NCI-H82 treated with DMSO at 0.1 percent for 48 hours (cell line): Measurements from ENCODE around the gene HMG20B.

Experiments used
- DNase-seq: peaks from one replicate; lab custom pipeline; 2025; ENCODE audit not compliant: unreplicated experiment; lab: John Stamatoyannopoulos, UW

HMG20B gene

DNA sequence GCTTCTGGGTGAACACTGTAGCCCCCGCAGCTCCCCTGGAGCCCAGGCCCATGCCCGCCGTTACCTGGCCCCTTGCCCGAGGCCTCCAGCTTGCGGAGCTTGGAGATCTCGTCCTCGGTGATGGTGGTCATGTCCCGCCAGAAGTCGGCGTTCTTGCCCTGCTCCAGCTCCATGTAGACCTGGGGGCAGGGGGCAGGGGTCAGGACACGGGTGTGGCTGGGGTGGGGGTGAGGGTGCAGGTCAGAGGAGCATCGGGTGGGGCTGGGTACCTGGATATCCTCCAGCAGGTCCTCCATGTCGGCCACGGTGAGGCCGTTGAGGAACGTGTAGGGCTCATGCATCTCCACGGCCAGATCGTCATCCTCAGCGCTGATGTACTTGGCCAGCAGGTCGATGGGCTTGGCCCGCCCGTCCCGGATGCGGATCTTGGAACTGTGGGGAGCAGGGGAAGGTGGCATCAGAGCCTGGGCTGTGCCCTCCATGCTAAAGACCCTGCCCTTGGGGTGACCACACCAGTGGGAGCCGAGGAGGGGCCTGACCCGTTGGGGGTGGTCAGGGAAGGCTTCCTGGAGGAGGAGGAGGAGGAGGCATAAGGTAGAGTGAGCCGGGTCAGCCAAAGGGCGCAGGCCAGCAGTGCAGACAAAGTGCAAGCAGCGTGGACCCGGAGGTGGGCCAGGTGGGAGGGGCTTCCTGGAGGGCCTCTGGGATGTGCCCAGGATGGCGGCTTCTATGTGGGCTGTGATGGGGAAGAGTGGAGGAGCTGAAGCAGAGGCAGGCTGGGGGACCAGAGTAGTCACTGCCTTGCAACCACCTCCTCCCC, 46.3 kb downstream of the HMG20B start:
- no peak for DNase-seq

DNA sequence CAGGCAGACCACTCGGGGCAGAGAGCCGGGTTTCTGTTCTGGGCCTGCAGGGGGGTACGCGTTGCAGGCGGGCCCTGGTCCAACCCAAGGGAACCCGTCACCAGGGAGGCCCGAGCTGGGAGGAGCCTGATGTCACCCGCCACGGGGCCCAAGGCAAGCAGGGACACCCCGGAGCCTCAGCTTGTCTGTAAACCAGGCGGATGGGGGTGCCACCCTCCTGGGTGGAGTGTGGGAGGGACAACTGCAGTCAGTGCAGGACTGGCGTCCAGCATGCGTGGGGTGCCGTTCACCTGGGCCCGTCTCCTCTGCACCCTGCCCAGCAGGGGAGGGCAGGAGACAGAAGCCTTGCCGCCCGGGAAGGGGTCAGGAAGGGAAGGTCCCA, 46.9 kb downstream of the HMG20B start:
- DNase-seq: no peak

DNA sequence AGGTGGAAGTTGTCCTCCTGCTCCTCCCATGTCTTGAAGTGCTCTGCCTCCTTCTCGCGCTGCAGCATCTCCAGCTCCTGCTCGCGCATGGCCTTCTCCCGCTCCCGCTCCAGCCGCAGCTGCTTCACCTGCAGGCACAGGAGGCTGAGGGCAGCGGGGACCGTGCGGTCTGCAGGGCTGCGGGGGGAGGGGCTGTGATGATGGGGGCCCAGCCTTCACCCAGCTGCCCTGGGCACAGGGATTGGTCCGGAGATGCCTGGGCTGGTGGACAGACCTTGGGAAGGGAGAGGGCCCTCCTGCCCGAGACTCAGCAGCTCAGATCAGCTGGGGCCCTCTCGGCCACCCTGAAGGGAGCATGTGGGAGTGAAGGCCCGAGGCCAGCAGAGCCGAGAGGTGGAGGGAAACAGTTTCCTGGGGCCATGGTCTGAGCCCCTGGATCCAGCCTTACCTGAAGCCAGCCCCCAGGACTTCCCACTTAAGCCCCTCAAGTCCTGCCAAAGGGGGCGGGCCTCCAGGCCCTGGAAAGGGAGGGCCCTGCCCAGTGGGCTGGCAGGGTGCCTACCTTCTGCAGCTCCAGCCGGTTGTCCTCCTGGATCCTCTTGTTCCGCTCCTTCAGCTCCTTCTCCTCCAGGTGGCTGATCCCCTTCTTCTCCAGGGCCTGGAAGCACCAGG, 47.5 kb downstream of the HMG20B start:
- DNase-seq: no peak

DNA sequence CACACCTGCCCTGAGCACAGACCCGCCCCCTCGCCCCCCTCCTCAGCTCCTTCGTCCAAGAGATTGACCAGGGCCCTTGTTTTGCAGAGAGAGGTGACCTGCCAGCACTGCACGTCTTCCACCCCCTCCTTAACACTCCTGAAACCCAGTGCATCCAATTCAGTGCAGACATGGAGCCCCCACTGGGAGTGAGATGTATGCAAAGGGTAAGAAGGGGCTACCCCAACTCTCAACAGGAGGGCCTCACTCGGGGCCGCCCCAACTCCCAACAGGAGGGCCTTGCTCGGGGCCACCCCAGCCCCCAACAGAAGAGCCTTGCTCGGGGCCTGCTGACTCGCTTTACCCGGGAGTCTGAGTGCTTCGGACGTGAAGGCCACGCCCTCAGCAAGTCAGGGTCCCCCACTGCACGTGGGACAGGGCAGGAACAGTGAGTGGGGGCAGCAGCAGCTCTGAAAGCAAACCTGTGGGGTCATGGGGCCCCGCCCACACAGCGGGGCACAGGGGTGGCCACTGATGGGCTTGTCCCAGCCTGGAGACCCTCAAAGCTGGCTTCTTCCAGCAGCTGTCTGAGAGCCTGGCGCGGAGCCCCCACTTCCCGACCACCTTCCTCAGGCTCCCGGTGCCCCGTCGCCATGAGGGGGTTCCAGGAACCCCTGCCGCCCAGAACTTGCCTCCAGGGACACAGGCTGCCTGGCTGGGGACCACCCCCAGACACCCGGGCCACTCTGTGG, 48.2 kb downstream of the HMG20B start:
- DNase-seq: no peak

DNA sequence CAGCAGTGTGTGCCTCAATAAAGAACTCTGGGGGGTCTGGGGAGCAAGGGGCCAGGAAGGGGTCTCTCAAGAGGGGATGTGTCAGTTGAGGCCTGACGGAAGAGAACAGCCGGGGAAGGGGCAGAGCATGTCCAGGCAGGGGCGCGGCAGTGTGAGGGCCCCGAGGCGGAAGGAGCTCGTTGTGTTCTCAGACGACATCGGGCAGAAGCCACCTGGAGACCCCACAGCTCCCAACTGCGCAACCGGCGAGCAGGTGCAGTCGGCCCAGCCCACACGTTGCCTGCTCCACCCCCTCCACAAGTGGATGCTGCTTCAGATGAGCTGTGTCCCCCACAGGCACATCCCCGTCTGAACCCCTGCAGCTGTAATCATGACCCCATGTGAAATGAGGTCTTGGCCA, 48.9 kb downstream of the HMG20B start:
- DNase-seq: no peak

DNA sequence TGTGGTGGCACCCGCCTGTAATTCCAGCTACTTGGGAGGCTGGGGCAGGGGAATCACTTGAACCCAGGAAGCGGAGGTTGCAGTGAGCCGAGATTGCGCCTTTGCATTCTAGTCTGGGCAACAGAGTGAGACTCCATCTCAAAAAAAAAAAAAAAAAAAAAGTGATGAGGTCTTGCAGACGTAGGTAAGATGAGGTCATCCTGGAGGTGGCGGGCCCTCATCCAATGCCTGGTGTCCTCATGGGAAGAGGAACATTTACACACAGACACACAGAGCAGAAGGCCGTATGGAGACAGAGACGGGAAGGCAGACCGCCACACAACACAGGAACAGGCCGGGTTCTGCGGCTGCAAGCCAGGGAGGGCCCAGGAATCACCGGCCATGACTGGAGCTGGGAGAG, 49.5 kb downstream of the HMG20B start:
- DNase-seq: no peak

DNA sequence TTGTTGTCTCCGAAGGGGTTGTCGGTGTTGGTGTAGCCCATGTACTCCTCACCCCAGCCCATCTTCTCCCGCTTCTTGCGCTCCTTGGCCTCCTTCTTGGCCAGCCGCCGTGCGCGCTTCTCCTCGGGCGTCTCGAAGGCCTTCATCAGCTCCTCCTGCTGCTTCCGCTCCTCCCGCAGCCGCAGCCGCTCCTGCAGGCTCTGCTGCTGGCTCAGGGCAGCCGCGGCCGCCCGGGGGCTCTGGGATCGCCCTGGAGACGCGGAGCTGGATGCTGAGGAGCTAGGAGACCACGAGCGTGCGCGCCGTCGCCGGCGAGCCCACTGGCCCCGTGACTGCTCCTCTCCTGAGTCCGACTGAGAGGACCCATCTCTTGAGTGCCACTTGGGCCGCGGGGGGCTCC, 51.0 kb downstream of the HMG20B start:
- no peak for DNase-seq

DNA sequence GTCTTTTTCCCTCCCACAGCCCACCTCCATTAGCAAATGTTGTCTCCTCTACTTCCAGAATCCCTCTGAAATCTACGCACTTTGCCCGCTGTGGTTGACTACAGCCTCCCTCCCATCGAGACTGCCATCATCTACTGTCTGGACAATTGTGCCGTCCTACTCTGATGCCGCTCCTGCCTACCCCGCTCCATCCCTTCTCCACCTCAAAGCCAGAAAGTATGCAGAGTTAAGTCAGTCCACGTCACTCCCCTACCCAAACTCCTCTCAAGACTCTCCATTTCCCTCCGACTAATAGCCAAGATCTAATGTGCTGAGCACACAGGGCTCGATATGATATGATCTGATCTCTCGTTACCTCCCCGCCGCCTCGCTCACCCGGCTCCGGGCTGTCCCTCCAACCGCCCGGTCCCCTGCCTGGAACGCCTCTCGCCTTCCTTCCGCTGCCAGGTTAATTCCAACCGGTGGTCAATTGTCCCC, 53.3 kb downstream of the HMG20B start:
- no peak for DNase-seq

DNA sequence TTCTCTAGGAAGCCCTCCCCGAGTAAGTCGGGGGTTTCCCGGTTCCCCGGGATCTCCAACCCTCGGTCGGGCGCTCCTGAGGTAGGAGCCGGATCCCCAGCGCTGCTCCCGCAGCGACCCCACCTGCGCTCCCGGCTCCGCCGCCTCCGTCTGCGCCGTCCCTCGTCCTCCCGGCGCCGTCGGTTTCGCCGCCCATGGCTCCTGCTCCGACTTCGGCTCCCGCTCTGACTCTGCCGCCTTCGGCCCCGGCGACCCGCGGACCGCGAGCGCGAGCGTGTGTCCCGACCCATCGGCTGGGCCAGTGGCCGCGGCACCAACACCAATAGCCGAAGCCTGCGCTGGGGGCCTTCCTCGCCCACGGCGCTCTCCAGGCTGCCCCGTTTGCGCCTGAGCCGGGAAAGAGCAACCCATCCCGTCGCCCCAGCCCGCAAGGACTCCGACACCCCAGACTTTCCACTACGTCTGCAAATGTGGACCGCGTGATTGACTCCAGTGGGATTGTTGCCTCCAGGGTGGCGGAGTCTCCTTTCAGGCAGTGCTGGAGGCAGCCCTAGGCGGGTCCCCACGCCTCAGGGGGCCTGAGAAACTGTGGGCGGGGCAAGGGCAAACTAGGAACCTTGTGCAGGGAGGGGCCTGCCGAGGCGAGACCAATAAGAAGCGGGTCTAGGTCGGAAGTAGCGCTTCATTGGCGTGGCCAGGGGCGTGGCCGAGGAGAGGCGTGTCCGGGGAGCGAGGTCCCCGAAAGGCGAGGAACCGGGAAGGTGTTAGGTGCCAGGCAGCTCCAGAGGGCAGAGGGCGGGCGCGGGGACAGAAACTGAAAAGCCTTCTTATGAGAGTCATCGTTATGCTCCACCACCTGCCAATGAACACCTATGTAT, 54.0 kb downstream of the HMG20B start, which contains the start of gene CACTIN:
Gene CACTIN (minus strand): TSS at position 318 of the 878 bp plus-strand sequence. CDS start 28 bp downstream, at position 290.
- DNase-seq: peak; percentile 94

DNA sequence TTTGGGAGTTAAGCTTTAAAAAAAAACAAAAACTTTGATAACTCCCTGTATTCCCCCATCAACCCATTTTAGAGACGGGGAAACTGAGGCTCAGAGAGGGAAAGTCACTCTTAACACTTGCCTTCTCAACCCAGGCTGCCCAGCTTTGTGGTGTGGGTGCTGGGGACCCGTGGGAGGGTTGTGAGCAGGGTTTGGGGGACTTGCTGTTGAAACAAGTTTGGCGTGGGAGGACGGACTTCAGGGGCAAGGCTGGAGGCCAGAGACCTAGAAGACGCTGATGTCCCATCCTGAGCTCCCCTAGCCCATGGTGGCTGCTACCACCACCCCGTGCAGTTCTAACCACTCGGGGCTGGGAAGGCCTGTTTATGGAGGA, 54.6 kb downstream of the HMG20B start:
- DNase-seq: no peak
